ENCODE results near the gene SUSD3. TPM values are rescaled to one million over a fixed set of nuclear protein-coding genes. Genes with fewer than 3 reads are reported as not detected.

Gene SUSD3
- total RNA-seq, 1 donor from 2014 or later: 2.4 TPM

- no peaks in the 10 kb centered on the region for H3K36me3 Mint-ChIP-seq
- H3K27ac Mint-ChIP-seq: no peak overlapping the region
- peaks cover 17% of the 10 kb centered on the region for H3K4me1 Mint-ChIP-seq
Measured at GRCh38 chr9:93053781-93054331, 4.6 kb upstream of the SUSD3 start.

GRCh38 chr9:93054758-93055704 is 3.5 kb upstream of the SUSD3 start:
- H3K27me3 Mint-ChIP-seq (ENCODE audit: low read depth): peaks cover 3% of the 10 kb centered on the region
- H3K9me3 Mint-ChIP-seq: no peaks in the 10 kb centered on the region
- DNase-seq (ENCODE audit: low spot score in 2 of 2, unreplicated experiment in 2 of 2): no peak
- no peak for TF ChIP-seq CTCF (IDR thresholded peaks at IDR 0.05; ENCODE audit: unreplicated experiment)
- no peak overlapping the region for H3K4me3 Mint-ChIP-seq
- H3K36me3 Mint-ChIP-seq: no peaks in the 10 kb centered on the region
- H3K4me1 Mint-ChIP-seq: peaks cover 17% of the 10 kb centered on the region
- H3K27ac Mint-ChIP-seq: no peak overlapping the region

More at GRCh38 chr9:93053781-93054331, 4.6 kb upstream of the SUSD3 start:
- DNase-seq (ENCODE audit: low spot score in 2 of 2, unreplicated experiment in 2 of 2): no peak
- Mint-ChIP-seq H3K9me3 (no peaks in the 10 kb centered on the region), H3K4me3 (no peak overlapping the region), H3K27me3 (ENCODE audit: low read depth) (no peaks in the 10 kb centered on the region)
- no peak for TF ChIP-seq CTCF (IDR thresholded peaks at IDR 0.05; ENCODE audit: unreplicated experiment)

- Mint-ChIP-seq H3K36me3 (no peaks in the 10 kb centered on the region), H3K4me1 (peaks cover 18% of the 10 kb centered on the region), H3K9me3 (no peaks in the 10 kb centered on the region), H3K4me3 (no peak overlapping the region), H3K27ac (no peak overlapping the region), H3K27me3 (ENCODE audit: low read depth) (peaks cover 3% of the 10 kb centered on the region)
- DNase-seq (ENCODE audit: low spot score in 2 of 2, unreplicated experiment in 2 of 2): no peak
- no peak for TF ChIP-seq CTCF (IDR thresholded peaks at IDR 0.05; ENCODE audit: unreplicated experiment)
Measured at GRCh38 chr9:93057042-93057702, 1.3 kb upstream of the SUSD3 start.

GRCh38 chr9:93057703-93058354 is 672 bp upstream of the SUSD3 start:
- no peak for TF ChIP-seq CTCF (IDR thresholded peaks at IDR 0.05; ENCODE audit: unreplicated experiment)
- Mint-ChIP-seq H3K36me3 (no peaks in the 10 kb centered on the region), H3K9me3 (no peaks in the 10 kb centered on the region), H3K27ac (peak overlapping the region; percentile 39), H3K4me1 (peaks cover 18% of the 10 kb centered on the region), H3K4me3 (peak overlapping the region; percentile 54), H3K27me3 (ENCODE audit: low read depth) (peaks cover 3% of the 10 kb centered on the region)
- no peak for DNase-seq (ENCODE audit: low spot score in 2 of 2, unreplicated experiment in 2 of 2)

- peak overlapping the region; percentile 58 for H3K4me3 Mint-ChIP-seq
- H3K9me3 Mint-ChIP-seq: no peaks in the 10 kb centered on the region
- peaks cover 3% of the 10 kb centered on the region for H3K27me3 Mint-ChIP-seq (ENCODE audit: low read depth)
- peaks cover 7% of the 10 kb centered on the region for H3K4me1 Mint-ChIP-seq
- TF ChIP-seq CTCF (IDR thresholded peaks at IDR 0.05; ENCODE audit: unreplicated experiment): no peak
- DNase-seq (ENCODE audit: low spot score in 2 of 2, unreplicated experiment in 2 of 2): no peak
- no peaks in the 10 kb centered on the region for H3K36me3 Mint-ChIP-seq
- H3K27ac Mint-ChIP-seq: no peak overlapping the region
Measured at GRCh38 chr9:93059011-93059714, 662 bp downstream of the SUSD3 start.
